Endodermal cell (in vitro differentiated cells): ENCODE data around the gene CCDC66. TPM values are rescaled to one million over a fixed set of nuclear protein-coding genes. Genes with fewer than 3 reads are reported as not detected.
A peak's percentile ranks its signal among the peaks of the same experiment; 100 is the strongest.

Experiments
- DNase-seq: peaks from one replicate; pipeline ENCODE4 v3.0.0-alpha.2; 2017
- H3K27ac ChIP-seq: 2 replicates; pipeline ENCODE4 v1.5.1; 2013; ENCODE audit warnings: mild to moderate bottlenecking, low read depth, low read length, moderate library complexity
- H3K27me3 ChIP-seq: 2 replicates; pipeline ENCODE4 v1.6.1; 2013; ENCODE audit warnings: mild to moderate bottlenecking, low read length, moderate library complexity; ENCODE audit not compliant: insufficient read depth, control insufficient read depth, poor library complexity, severe bottlenecking
- H3K36me3 ChIP-seq: 2 replicates; pipeline ENCODE4 v1.7.0; 2013; ENCODE audit warnings: mild to moderate bottlenecking, low read length, moderate library complexity; ENCODE audit not compliant: control insufficient read depth, insufficient read depth
- H3K4me1 ChIP-seq: one replicate; pipeline ENCODE4 v1.7.0; 2013; ENCODE audit warnings: low read length; ENCODE audit not compliant: control insufficient read depth, insufficient read depth
- H3K4me3 ChIP-seq: 2 replicates; pipeline ENCODE4 v1.5.1; 2013; ENCODE audit warnings: mild to moderate bottlenecking, low read length, moderate library complexity
- H3K9ac ChIP-seq: 2 replicates; pipeline ENCODE4 v1.6.1; 2013; ENCODE audit warnings: mild to moderate bottlenecking, low read length, moderate library complexity; ENCODE audit not compliant: poor library complexity, severe bottlenecking; ENCODE audit errors: extremely low read depth
- H3K9me3 ChIP-seq: 2 replicates; pipeline ENCODE4 v1.6.1; 2013; ENCODE audit warnings: mild to moderate bottlenecking, low read length, moderate library complexity; ENCODE audit not compliant: control insufficient read depth
- H3K27ac Mint-ChIP-seq: 2 replicates; pipeline ENCODE4 v1.8.0; 2020; ENCODE audit warnings: mixed read lengths
- H3K27me3 Mint-ChIP-seq: 2 replicates; pipeline ENCODE4 v1.8.0; 2021; ENCODE audit warnings: mild to moderate bottlenecking, mixed read lengths; ENCODE audit not compliant: insufficient read depth
- H3K36me3 Mint-ChIP-seq: 2 replicates; pipeline ENCODE4 v1.8.0; 2020; ENCODE audit warnings: low read depth, mixed read lengths
- H3K4me1 Mint-ChIP-seq: 2 replicates; pipeline ENCODE4 v1.8.0; 2020; ENCODE audit warnings: mixed read lengths
- H3K4me3 Mint-ChIP-seq: 2 replicates; pipeline ENCODE4 v1.8.0; 2020; ENCODE audit warnings: mild to moderate bottlenecking, moderate library complexity, mixed read lengths
- H3K9me3 Mint-ChIP-seq: 2 replicates; pipeline ENCODE4 v1.8.0; 2020; ENCODE audit warnings: mild to moderate bottlenecking, mixed read lengths
- WGBS, 2 experiments: methylation state at CpG; one replicate each; pipeline versions ENCODE4 v1.1.5 to v1.1.7; 2013; ENCODE audit warnings: missing lambda C conversion rate in 2 of 2, mixed read lengths in 1 of 2; ENCODE audit not compliant: insufficient coverage in 1 of 2, insufficient read length in 1 of 2; 5-methylcytosine and 5-hydroxymethylcytosine counted together
- total RNA-seq, 2 donors: library from RNA; stranded (reverse); fragmentation: NEBNext Ultra II Directional in 1 of 2; extraction: Animal tissue kit (Norgen Biotek cat#: 25700) in 1 of 2; gene quantifications; 2 replicates in 1 of 2; 3 replicates in 1 of 2; pipeline ENCODE4 v1.2.1, GENCODE V29; 2021
- TF ChIP-seq, protein P1 (sequence below): fragments of 200-600 bp; sonication (generic); conservative IDR thresholded peaks from 2 replicates; pipeline ENCODE4 v1.5.0; 2021; ENCODE audit warnings: antibody characterized with exemption, mild to moderate bottlenecking

Gene CCDC66
- total RNA-seq, 2 donors from 2014 or later: 32.1 to 36.4 TPM

GRCh38 chr3:56629451-56629850, 72.5 kb downstream of the CCDC66 start:
- Histone ChIP-seq H3K9me3 (no peaks in the 10 kb centered on the region), H3K27ac (peak overlapping the region; percentile 26), H3K9ac (no peak overlapping the region), H3K27me3 (no peaks in the 10 kb centered on the region), H3K36me3 (peaks cover 84% of the 10 kb centered on the region), H3K4me3 (no peak overlapping the region), H3K4me1 (no peaks in the 10 kb centered on the region)
- DNase-seq: no peak
- TF ChIP-seq, protein P1, sequence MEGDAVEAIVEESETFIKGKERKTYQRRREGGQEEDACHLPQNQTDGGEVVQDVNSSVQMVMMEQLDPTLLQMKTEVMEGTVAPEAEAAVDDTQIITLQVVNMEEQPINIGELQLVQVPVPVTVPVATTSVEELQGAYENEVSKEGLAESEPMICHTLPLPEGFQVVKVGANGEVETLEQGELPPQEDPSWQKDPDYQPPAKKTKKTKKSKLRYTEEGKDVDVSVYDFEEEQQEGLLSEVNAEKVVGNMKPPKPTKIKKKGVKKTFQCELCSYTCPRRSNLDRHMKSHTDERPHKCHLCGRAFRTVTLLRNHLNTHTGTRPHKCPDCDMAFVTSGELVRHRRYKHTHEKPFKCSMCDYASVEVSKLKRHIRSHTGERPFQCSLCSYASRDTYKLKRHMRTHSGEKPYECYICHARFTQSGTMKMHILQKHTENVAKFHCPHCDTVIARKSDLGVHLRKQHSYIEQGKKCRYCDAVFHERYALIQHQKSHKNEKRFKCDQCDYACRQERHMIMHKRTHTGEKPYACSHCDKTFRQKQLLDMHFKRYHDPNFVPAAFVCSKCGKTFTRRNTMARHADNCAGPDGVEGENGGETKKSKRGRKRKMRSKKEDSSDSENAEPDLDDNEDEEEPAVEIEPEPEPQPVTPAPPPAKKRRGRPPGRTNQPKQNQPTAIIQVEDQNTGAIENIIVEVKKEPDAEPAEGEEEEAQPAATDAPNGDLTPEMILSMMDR: no peak
- peaks cover 12% of the 10 kb centered on the region for H3K4me1 Mint-ChIP-seq
- no peaks in the 10 kb centered on the region for H3K27me3 Mint-ChIP-seq
- no peak overlapping the region for H3K4me3 Mint-ChIP-seq
- peaks cover 53% of the 10 kb centered on the region for H3K36me3 Mint-ChIP-seq
- H3K27ac Mint-ChIP-seq: peak overlapping the region; percentile 73
- H3K9me3 Mint-ChIP-seq: no peaks in the 10 kb centered on the region

GRCh38 chr3:56630966-56631365, 74.0 kb downstream of the CCDC66 start:
- Histone ChIP-seq H3K36me3 (peaks cover 82% of the 10 kb centered on the region), H3K27me3 (no peaks in the 10 kb centered on the region), H3K4me3 (no peak overlapping the region), H3K9me3 (no peaks in the 10 kb centered on the region), H3K9ac (no peak overlapping the region), H3K27ac (no peak overlapping the region), H3K4me1 (no peaks in the 10 kb centered on the region)
- Mint-ChIP-seq H3K27ac (no peak overlapping the region), H3K36me3 (peaks cover 52% of the 10 kb centered on the region), H3K4me3 (no peak overlapping the region), H3K9me3 (no peaks in the 10 kb centered on the region), H3K4me1 (peaks cover 18% of the 10 kb centered on the region), H3K27me3 (no peaks in the 10 kb centered on the region)
- no peak for DNase-seq
- WGBS, 2 experiments: no CpG with 5 or more reads among the region's 1 CpG
- TF ChIP-seq, protein P1: no peak

DNA sequence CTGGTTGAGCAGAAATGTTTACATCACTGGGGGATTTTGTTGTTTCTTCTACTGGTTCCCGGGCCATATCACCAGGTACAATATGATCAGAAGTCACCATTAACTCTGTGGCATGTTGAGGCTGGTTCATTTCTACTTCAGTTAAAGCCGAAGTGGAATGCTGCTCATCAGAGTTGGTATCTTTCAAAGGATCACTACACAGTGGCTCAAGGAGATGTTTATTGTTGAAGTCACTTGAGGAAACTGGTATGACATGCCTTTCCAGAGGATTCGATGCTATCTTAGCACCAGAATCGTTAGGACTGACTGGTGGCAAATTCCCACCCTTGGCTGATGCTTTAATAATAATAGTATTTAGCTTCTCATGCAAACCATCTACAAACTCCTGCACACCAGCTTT, 76.2 kb downstream of the CCDC66 start:
- no peak overlapping the region for H3K9ac ChIP-seq
- H3K9me3 ChIP-seq: no peaks in the 10 kb centered on the region
- no peak for DNase-seq
- Mint-ChIP-seq H3K9me3 (no peaks in the 10 kb centered on the region), H3K27ac (no peak overlapping the region), H3K36me3 (peaks cover 56% of the 10 kb centered on the region), H3K27me3 (no peaks in the 10 kb centered on the region), H3K4me1 (peaks cover 18% of the 10 kb centered on the region), H3K4me3 (no peak overlapping the region)
- H3K4me3 ChIP-seq: no peak overlapping the region
- no peaks in the 10 kb centered on the region for H3K27me3 ChIP-seq
- H3K4me1 ChIP-seq: no peaks in the 10 kb centered on the region
- WGBS, 2 experiments: 94 to 98% methylated on average over 2 to 4 of the region's 4 CpGs
- TF ChIP-seq, protein P1: no peak
- H3K27ac ChIP-seq: no peak overlapping the region
- peaks cover 79% of the 10 kb centered on the region for H3K36me3 ChIP-seq
